Measurements from ENCODE around the gene MYRIP.

MYRIP gene

GRCh38 chr3:39910135-39910534, 100.7 kb downstream of the MYRIP start:
- no peak for DNase-seq

DNA sequence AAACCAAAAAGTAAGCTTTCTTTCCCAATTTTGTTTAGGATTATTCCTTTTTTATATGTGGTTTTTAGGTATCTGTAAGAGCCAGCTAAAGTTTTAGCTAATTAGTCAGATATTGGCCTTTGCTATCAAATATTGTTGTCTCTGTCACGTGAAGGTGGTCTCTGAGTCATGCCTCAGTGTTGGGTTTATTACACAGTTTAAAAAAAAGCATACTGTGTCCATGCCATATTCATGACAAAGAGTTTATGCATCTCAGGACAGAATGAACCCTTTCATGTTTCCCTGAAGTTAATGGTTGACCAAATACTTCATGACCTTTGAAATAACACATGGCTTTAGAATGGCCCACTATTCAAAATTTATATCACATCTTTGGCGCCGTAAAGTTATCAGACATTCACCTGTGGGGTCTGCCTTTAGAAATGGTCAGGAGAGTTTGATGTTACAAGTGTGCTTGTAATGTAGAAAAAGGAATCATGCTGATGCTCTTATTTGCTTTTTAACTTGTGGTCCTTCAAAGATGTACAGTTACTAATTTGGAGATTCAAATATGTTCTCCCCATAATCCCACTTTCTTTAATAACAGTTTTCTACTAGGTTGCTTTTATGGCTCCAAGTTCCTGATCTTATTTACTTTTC, 101.5 kb downstream of the MYRIP start:
- no peak for DNase-seq

GRCh38 chr3:39911465-39912309, 102.3 kb downstream of the MYRIP start:
- no peak for DNase-seq

DNA sequence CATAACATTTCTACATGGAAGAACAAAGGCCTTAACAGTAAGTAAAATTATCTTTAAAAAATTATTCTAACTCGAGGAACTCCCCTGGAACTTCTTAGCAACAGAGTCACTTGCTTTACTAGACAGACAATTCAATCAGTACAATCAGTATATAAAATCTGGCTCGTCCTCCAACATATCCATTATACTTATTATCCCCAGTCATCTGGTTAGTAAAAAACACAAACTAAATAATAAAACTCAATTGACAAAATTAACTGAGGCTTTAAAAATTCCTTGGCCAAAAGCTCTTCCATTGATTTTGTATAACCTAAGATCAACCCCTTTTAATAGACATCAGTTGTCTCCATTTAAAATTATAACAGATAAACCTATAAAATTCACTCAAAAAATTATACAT, 105.6 kb downstream of the MYRIP start:
- no peak for DNase-seq

GRCh38 chr3:39917065-39917773, 107.8 kb downstream of the MYRIP start:
- DNase-seq = no peak

DNA sequence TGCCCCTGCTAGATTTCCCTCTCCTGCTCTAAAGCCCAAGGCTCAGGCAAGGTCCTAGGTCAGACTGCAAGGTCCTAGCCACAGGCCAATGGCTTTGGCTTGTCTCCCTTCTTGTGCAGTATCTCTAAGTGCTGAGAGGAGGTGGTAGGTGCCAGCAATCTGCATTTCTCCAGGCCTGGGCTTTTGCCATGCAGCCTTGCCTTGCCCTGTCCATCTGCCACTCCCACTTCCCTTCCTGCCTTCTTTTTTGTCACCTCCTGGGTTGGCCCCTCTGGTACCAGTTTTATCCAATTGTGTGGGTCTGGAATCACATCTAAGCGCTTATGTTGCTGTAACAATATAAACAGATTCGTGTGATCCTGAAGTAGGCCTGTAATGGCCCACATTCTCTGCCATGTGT, 109.9 kb downstream of the MYRIP start:
- no peak for DNase-seq

- no peak for DNase-seq
These were observed 110.9 kb downstream of the MYRIP start for GRCh38 chr3:39920271-39920670.

- no peak for DNase-seq
These were observed 118.1 kb downstream of the MYRIP start for GRCh38 chr3:39927479-39927878.

DNA sequence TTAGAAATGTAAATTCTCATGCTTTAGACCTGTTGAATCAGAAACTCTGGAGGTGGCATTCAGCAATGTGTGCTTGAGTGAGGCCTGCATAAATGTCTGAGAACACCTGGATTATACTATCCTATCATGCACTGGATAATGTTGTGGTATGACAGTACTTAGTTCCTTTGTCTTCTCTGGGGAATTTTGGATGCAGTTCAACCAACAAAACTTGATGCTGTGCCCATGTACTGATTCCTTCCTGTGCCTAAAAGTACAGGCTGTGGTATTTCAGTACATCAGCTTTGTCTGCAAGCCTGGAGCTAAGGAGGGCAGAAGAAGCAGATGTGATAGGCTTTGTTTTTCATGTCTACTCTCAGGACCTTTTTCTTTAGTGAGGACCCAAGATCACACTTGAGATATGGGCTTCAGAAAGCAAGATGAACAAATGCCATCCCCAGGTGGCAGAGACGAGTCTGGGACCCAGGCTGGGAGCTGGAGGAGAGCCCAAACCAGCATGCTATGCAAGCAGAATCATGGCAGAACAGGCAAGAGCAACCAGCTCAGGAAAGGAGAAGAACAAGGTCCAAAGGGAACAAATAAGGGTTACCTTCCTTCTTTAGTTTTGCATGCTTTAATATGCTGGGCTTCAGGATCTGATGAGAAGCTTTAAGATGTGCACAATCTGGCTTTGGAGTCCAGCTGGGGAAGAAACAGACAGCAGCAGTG, 124.7 kb downstream of the MYRIP start:
- DNase-seq = no peak

DNA sequence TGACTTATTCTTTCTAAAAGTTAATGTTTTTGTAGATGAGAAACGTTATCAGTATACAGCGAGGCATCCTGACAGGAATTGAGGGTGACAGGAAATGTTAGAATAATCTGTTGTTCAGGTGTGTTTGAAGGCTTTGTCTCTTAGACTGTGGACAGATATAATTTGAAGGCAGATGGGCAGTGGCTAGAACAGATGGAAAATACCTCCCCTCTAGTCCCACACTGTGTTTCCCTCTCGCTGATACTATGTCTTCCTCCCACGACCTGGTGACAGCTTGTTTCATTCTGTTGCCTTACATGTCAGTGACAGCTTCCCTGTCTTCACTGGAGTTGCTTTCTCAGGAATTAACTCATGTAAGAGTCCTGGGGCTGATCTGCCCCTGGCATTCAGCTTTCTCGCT, 125.3 kb downstream of the MYRIP start:
- no peak for DNase-seq

- DNase-seq = no peak
These were observed 125.9 kb downstream of the MYRIP start for GRCh38 chr3:39935261-39935660.

- DNase-seq = no peak
These were observed 127.4 kb downstream of the MYRIP start for GRCh38 chr3:39936848-39937247.

DNA sequence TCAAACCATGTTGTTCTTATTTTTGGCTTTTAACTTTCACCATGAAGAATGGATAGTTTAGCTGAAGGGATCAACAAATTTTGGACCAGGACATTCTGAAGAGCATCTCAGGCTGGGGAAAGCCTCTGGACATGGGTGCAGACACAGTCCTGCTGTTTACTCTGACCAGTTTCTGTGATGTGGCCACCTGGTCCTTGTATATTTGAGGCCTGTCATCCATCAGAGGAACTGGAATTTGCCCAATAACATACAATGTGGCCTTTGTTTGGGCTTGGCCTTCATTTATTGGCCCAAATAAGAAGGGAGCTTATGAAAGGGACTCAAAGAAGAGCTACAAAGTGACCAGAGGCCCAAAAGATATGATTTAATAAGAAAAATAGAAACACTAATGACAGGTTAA, 127.9 kb downstream of the MYRIP start:
- no peak for DNase-seq

DNA sequence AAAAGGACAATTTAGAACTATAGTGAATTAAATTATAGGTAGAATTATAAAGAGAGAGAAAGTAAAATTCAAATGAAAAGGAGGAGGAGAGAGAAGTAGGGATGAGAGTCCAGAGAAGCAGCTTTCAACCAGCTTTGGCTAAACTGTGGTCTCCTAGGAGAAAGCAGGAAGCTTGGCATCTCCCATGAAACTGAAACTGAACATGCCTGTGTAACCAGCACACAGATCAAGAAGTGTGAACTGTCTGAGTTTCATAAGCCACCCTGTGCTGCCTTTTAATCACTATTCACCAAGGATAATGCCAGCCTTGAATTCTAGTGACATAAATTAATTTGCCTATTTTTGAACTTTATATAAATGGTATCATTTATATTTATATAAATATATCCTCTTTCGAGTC, 128.5 kb downstream of the MYRIP start:
- no peak for DNase-seq

DNA sequence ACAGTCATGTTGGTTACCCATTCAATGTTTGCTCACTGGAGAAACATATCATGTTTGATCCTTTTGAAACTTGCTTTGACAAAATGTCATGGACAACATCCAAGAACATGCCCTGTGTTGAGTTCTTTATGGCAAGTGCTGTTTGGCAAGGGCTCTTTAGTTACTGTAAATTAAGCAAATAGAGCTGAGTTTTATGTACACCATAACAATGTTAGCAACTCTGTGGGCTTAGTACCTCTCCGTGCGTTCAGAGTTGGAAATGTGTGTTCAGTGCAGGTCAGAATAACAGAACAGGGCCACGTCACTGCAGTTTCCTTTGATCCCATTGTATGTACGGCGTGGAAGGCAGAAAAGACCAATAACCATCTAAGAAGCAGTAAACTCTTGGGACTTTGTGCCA, 132.5 kb downstream of the MYRIP start:
- DNase-seq = peak; percentile 1

GRCh38 chr3:39960515-39961191, 151.2 kb downstream of the MYRIP start:
- no peak for DNase-seq

GRCh38 chr3:39961230-39961629, 151.8 kb downstream of the MYRIP start:
- DNase-seq = no peak

GRCh38 chr3:39962581-39962980, 153.2 kb downstream of the MYRIP start:
- DNase-seq = no peak

GRCh38 chr3:39965461-39965860, 156.1 kb downstream of the MYRIP start:
- DNase-seq = no peak

DNA sequence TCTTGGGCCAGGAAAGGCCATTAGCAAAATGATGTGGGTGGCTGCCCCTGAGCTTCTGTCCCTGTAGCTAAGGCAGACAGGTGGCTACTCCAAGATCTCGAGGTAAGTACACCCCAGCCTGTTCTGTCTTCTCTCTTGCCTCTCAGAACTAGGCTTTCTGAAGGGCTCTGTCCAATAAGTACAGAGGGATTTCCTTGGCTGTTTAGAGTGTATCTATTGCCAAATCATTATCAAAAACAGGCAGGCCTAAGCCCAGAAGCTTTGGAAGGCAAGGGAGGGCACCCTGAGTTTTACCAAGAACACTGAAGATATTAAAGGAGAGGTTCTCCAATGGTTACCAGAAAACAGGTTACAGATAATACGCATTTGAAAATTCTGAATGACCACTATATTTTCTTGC, 156.6 kb downstream of the MYRIP start:
- DNase-seq = no peak

GRCh38 chr3:39970982-39971381, 161.6 kb downstream of the MYRIP start:
- no peak for DNase-seq

DNA sequence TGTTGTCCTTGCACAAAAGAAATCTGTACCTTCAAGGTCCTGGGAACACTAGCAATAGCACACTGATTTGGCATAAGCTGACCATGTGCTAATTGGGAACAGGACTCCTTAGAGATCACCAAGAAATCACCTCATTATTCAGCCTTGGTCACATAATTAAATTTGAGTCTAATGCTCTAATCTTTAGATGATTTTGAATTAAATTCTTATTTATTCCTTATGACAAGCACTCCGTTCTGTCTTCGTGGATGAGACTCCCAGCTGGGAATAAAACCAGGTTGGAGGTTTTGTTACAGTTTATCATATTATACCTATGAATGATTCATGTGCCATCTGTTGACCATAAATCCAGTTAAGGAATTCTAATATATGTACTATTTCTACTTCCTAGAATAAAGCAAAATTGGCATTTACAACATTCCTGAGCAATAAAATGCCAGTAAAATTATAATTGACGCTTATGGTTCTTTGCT, 162.2 kb downstream of the MYRIP start:
- DNase-seq = no peak

- DNase-seq = no peak
These were observed 163.1 kb downstream of the MYRIP start for GRCh38 chr3:39972508-39972907.

All from NCI-H774 (cell line).